ENCODE measurements around the gene EMP2.
"Not testable (repeated sequence)": the region's sequence is repeated elsewhere in the genome, so short reads cannot be mapped to it uniquely, and the experiment has no call there.

EMP2 gene

DNA sequence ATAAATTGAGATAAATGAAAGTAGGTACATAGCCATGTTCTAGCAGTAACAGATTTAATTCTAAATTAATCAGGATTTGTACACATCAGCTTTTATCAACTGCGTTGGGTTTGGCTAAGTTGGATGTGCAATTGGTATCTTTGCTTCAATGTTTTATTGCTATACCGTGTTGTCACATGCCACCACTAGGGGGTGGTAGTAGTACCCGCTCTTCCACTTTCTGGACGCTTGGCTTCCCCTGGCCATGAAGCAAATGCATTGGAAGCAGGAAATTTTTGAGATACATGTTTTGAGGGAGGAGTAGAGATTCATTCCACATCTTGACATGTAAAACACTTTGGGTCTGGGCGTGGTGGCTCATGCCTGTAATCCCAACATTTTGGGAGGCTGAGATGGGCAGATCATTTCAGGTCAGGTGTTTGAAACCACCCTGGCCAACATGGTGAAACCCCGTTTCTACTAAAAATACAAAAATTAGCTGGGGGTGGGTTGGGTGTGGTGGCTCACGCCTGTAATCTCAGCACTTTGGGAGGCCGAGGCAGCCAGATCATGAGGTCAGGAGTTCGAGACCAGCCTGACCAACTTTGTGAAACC, 58.6 kb downstream of the EMP2 start:
- DNase-seq (ENCODE audit: low read depth) = no peak

DNA sequence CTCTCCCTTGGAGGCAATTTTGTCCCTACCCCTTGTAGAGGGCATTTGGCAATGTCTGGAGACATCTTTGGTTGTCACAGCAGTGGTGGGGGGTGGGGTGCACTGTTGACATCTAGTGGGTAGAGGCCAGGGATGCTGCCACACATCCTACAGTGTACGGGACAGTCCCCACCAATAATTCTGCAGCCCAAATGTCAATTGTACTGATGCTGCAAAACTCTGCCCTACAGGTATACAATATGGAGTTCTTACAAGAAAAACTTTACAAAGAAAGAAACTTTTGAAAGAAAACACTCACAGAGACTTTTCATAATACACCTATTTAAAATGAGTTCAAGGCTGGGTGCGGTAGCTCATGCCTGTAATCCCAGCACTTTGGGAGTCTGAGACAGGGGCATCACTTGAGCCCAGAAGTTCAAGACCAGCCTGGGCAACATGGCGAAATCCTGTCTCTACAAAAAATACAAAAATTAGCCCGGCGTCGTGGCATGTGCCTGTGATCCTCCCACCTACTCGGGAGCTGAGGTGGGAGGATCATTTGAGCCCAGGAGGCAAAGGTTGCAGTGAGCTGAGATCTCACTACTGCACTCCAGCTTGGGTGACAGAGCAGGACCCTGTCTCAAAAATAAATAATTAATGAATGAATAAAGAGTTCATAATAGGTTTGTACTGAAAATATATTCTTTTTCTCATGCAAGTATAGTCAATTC, 59.4 kb downstream of the EMP2 start:
- no peak for DNase-seq (ENCODE audit: low read depth)

DNA sequence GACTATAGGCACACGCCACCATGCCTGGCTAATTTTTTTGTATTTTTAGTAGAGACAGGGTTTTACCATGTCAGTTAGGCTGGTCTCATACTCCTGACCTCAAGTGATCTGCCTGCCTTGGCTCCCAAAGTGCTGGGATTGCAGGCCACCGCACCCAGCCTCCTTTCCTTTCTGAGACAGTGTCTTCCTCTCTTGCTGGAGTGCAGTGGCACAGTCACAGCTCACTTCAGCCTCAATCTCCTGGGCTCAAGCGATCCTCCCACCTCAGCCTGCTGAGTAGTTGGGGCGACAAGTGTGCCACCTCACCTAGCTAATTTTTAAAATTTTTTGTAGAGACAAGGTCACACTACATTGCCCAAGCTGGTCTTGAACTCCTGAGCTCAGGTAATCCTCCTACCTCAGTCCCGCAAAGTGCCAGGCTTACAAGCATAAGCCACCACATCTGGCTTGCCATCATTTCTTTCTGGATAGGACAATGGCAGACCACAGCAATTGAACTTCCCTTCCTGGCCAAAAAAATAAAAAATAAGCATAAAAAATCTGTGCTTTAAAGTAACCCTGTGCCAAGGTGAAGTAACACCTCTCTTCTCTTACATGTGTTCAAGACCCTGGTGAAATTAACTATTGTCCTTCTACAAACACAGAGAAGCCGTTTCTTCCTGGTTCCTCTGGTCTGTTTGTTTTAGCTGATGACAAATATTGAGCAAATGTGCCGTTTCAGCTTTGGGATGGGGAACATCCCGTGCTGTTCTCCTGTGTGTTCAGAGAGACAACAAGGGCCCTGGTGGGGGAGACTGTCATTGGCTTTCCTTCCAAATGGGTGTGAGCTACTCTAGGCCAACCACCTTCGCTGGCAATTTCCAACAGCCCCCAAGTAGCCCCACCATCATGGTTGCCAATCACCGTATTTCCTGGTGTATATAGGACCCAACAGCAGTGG, 60.2 kb downstream of the EMP2 start:
- no peak for DNase-seq (ENCODE audit: low read depth)

DNA sequence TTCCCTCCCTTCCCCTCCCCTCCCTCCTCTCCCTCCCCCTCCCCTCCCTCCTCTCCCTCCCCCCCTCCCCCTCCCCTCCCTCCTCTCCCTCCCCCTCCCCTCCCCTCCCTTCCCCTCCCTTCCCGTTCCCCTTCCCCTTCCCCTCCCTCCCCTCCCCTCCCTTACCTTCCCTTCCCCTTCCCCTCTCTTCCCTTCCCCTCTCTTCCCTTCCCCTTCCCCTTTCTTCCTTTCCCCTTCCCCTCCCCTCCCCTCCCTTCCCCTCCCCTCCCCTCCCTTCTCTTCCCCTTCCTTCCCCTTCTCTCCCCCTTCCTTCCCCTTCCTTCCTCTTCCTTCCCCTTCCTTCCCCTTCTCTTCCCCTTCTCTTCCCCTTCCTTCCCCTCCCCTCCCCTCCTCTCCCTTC, 61.1 kb downstream of the EMP2 start:
- DNase-seq (ENCODE audit: low read depth) = no peak

DNA sequence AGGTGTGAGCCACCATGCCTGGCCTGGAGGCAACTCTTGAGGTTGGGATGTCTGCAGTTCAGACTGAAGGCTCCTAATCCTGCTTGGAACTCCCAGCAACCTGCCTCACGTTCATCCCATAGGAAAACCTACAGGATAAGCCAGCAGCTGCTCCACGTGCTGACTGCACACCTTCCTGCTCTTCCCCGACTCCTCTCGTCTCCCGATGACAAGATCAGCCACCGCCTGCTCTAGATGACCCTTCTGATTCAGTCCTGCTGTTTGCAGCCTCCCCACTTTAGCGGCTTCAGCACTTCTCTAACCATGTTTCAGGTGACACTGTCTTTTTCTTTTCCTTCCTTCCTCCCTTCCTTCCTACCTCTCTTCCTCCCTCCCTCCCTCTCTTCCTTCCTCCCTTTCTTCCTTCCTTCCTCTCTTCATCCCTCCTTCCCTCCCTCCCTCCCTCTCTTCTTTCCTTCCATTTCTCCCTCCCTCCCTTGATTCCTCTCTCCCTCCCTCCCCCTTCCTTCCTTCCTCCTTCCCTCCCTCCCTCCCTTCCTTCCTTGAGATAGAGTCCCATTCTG, 61.8 kb downstream of the EMP2 start:
- no peak for DNase-seq (ENCODE audit: low read depth)

DNA sequence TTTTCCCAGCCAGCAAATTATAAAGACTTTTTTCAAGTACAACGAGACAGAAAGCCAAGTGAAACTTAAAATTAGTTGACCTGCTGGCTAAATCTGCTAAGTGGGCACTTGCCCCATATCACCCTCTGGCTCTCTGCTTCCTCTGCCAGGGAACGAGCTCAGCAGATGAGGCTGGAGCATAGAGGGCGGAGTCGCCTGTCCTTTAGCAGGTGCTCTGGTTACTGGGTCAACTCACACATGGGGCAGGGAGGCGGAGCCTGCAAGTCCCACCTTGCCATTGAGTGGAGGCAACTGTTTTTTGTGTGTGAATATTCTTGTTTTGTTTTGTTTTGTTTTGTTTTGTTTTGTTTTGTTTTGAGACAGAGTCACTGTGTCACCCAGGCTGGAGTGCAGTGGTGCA, 62.5 kb downstream of the EMP2 start:
- DNase-seq (ENCODE audit: low read depth) = no peak

DNA sequence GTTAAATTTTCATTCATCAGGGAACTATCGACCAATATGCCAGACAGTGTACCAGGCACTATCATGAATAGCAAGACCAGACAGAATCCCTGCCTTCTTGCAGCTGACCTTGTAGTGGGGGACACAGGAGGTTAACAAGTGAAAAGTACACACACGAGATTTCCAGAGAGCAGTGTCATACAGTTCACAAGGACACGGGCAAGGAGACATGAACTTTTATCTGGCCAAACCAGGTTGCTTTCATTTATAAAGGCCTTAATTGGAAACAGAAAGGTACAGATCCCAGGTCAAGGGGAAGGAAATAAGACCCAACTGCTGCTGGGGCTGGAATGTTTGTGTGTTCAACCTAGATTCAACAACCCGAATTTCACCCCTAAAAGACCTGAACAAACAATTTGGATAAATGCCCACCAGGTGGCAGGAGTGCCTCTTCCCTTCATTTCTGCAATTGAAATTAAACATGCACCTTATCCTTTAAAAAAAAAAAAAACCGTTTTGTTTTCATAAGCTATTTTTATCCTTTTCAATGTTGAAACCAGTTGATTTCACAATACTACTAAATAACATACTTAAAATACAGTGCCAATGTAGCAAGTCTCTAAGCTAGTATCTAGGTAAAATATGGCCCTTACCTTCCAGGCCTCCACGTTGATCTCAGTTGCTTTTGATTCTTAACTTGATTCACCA, 65.9 kb downstream of the EMP2 start:
- DNase-seq (ENCODE audit: low read depth) = no peak

DNA sequence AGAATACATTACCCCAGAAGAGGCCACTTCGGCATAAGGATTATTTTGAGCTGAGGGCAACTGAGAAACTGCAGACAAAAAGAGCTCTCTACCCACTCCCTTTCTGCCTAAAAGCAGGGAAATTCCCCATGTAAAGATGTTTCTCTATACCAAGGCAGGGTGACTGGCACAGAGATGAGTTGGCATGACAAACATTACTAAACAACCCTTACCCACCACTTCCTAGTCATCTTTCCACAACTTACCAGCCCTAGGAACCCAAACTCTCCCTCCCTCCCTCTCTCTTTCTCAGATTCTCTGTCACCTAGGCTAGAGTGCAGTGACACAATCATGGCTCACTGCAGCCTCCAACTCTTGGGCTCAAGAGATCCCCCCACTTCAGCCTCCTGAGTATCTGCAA, 68.6 kb downstream of the EMP2 start:
- no peak for DNase-seq (ENCODE audit: low read depth)

DNA sequence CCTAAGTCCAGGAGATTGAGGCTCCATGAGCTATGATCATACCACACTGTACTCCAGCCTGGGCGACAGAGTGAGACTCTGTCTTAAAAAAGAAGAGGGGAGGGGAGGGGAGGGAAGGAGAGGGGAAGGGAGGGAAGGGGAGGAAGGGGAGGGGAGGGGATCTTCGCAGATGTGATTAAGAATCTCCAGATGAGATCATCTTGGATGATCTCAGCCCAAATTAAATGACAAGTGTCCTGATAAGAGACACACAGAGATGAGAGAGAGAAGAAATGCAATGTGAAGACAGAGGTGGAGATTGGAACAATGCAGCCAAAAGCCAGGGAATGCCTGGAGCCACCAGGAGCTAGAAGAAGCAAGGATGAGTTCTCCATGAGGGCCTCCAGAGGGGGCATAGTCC, 70.1 kb downstream of the EMP2 start:
- DNase-seq (ENCODE audit: low read depth) = no peak

DNA sequence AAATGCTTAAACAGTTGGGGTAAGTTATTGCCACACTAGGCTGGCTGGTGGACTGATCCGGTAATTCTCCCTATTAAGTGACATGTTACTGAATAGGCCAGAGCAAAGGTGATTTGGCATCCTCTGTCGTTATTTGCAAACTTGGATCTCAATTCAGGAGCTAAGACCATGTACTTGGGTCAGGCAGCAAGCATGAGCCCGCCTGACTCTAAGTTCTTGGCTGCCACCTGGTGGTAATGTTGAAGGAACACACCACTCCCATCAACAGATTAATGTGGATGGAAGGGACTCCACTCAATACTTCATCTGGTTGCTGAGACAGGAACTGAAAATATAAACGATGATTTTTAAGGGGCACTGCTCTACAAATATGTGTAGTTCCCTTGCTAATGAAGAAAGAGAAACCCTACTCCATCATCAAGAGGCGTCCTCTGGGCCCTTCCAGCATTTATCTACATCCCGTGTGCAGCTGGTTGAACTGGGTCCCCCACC, 70.8 kb downstream of the EMP2 start:
- no peak for DNase-seq (ENCODE audit: low read depth)

DNA sequence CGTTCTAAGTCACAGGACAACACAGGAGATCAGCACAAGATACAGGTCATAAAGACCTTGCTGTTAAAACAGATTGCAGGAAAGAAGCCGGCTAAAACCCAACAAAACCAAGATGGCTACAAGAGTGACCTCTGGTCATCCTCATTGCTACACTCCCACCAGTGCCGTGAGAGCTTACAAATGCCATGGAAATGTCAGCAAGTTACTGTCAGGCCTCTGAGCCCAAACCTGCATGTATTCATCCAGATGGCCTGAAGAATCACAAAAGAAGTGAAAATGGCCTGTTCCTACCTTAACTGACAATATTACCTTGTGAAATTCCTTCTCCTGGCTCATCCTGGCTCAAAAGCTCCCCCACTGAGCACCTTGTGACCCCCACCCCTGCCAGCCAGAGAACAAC, 75.1 kb downstream of the EMP2 start:
- not testable (repeated sequence) for DNase-seq (ENCODE audit: low read depth)

DNA sequence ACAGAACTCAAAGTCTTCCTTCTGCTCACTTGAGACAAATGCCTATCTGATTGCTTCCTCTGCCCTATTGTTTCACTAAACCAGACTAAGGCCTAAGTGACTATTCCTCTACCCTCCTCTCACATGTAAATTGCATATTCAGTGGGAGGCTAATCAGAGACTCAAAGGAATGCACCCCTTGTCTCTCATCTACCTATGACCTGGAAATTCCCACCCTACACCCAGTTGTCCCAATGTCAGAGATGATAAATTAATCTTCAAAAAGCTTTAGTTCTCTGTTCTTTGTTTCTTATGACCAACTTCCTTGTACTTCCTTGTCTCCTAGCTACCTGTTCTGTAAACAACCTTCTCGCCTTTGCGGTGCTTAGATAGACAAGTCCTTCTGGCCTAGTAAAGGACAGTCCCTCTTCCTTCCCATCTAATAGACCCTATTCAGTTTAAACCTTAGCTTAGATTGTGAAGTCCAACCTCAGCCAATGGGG, 76.0 kb downstream of the EMP2 start:
- no peak for DNase-seq (ENCODE audit: low read depth)

DNA sequence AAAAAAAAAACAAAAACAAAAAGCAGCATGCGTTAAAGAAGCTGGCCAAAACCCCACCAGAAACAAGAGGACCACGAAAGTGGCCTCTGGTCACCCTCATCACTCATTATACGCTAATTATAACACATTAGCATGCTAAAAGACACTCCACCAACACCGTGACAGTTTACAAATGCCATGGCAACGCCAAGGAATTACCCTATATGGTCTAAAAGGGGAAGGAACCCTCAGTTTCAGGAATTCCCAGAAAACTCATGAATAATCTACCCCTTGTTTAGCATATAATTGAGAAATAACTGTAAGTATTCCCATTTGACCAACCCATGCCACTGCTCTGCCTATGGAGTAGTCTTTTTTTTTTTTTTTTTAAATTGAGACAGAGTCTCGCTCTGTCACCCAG, 77.6 kb downstream of the EMP2 start:
- no peak for DNase-seq (ENCODE audit: low read depth)

DNA sequence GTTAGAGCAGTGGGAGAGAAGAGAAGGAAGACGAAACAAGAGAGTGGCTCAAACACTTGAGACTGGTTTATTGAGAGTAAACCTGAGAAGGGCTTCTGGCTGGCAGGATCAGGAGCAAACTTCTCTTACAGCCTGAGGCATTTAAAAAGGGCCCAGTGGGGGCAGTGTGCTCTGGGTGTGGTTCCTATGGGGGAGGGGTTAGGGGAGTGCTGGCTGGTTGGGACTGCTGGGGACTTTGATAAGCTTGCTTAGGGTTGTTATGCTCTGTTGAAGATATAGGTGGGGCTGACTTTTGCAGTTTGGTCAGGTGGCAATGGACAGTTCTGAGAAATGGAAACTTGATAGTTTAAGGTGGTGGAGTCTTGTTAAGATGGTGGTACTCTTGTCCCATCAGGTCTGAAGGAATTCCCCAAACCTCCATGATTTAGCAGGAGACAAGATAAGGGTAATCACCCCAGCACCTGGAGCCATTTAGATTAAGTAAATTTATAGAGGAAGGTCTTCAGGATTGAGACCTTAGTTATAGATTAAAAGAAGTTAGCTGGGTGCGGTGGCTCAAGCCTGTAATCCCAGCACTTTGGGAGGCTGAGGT, 79.3 kb downstream of the EMP2 start:
- no peak for DNase-seq (ENCODE audit: low read depth)

DNA sequence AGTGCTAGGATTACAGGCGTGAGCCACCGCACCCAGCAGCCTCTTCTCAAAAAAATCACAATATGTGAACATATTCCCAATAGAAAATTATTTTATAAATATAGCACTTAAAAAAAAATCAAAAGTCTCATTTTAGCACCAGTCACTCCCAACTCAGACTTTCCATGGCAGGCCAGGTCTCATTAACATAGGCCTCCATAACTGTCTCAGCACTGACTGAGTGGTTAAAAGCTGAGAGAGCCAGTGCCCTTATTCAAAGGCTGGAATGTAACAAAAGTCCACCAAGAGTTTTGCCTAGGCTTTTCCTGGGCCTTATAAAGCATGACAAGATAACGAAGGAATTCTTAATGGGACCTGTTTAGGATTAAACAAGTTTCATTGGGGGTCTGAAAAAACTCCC, 79.8 kb downstream of the EMP2 start:
- no peak for DNase-seq (ENCODE audit: low read depth)

DNA sequence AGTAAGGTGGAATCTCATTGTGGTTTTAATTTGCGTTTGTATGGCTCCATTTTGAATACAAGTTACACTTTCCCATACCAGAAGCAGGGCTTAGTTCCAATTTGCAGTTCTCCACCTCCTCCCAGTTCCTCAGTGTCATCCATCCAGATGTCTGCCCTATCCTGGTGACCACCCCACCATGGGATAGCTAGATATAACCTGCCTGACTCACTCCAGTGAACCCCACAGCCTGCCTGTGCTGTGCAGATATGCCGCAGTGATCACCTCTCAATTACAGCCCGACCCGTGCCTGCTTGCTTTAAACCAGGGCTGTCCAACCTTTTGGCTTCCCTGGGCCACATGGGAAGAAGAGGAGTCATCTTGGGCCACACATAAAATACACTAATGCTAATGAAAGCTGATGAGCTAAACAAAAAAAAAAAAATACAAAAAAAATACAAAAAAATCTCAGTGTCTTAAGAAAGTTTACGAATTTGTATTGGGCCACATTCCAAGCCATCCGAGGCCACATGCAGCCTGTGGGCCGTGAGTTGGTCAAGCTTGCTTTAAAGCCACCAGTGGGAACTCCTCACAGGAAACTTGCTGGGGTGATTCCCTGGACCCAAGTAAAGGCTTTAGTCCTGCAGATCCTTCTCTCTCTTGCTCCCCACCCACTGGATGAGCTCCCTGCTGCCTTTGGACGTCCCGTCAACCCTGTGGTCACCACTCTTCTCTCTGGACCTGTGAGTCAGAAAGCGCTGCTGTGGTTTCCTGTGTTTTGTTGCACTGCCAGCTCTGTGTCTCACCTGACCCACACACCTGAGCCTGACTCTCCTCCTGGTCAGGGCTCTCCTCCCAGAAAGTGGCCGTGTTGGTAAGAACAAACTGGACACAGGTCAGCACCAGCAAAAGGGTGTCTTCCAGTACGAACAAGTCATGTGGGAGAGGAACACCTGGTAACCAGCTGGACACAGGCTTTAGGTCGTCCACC, 83.0 kb downstream of the EMP2 start:
- DNase-seq (ENCODE audit: low read depth) = no peak

DNA sequence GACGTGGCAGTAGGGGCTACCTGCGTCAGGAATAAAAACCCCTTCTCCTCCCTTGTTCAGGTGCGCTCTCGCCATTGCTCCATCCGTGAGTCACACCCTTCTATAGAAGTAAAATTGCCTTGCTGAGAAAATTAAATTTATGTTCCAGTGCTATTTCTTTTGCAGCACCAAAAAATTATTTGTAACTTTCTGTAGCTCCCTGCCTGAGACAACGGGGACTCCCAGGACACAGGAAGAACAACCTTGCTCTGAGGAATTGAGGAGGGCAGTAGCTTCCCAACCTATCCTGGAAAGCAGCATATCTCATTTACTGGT, 85.4 kb downstream of the EMP2 start:
- DNase-seq (ENCODE audit: low read depth) = no peak

DNA sequence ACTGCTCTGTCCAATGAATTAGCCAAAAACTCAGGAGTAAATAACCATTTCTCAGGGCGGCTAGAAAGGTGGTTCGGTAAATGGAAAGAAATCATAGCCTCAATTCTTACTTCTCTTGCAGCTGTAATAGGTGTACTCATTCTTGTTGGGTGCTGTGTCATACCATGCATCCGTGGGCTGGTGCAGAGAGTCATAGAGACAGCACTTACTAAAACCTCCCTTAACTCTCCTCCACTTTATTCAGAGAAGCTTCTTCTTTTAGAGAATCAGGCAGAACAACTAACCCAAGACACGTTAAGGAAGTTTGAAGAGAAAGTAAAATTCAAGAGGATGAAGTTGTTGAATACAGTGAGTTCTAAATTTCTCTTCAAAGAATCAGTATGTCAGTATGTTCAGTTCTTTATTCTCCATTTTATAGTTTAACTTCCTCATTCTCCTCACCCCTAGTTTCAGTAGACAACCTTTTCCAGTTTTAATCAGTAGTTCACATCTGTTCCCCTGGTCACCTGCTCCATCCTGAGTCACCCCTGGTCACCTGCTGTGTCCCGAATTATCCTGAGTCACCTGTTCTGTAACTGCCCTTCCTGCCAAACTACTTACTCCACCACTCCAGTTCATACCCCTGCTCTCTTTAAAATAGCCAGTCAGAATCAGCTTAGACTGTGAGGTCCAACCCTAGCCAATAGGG, 85.9 kb downstream of the EMP2 start:
- no peak for DNase-seq (ENCODE audit: low read depth)

DNA sequence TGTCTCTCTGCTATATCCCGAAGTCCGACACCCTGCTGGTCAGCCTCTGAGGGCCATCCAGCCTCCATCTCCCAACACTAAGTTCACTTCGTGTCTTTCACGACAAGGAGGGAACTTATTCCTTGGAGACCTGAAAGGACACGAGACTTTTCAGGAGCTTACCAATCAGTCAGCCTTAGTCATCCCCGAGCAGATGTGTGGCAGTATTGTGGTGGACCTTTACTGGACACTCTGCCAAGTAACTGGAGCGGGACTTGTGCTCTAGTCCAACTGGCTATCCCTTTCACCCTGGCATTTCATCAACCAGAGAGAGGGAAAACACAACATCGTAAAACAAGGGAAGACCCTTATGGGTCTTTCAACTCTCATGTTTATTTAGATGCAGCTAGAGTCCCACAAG, 87.1 kb downstream of the EMP2 start:
- no peak for DNase-seq (ENCODE audit: low read depth)

DNA sequence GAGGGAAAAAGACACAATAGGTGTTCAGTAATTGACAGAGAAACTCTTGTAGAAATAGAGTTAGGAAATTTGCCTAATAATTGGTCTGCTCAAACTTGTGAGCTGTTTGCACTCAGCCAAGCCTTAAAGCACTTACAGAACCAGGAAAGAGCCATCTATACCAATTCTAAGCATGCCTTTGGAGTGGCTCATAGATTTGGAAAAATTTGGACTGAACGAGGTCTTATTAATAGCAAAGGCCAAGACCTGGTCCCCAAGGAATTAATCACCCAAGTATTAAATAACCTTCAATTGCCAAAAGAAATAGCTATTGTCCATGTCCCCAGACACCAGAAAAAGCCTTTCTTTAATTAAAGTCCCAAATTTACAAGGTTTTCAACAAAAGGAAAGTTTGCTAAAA, 90.3 kb downstream of the EMP2 start:
- no peak for DNase-seq (ENCODE audit: low read depth)

Data from stimulated activated CD8-positive, alpha-beta memory T cell treated with anti-CD3 and anti-CD28 coated beads, Interleukin-15, amount 100 ng/mL, for 24 hours (primary cell).